ENCODE data around the gene DNMBP. TPM values are rescaled to one million over a fixed set of nuclear protein-coding genes. Genes with fewer than 3 reads are reported as not detected.
"Not testable (repeated sequence)": the region's sequence is repeated elsewhere in the genome, so short reads cannot be mapped to it uniquely, and the experiment has no call there.

The DNMBP gene
- total RNA-seq, 1 donor from 2014 or later, result 26.8 TPM

- DNase-seq (ENCODE audit: low spot score) (no peak), ATAC-seq (no peak)
- intact Hi-C loops (cut with DNase I), result no loop called here
Measured at GRCh38 chr10:99973190-99973589, 36.6 kb downstream of the DNMBP start.

GRCh38 chr10:99967961-99968360, 41.8 kb downstream of the DNMBP start:
- intact Hi-C loops (cut with DNase I), result no loop called here
- ATAC-seq, result no peak

GRCh38 chr10:99966306-99966705, 43.4 kb downstream of the DNMBP start:
- no peak for DNase-seq (ENCODE audit: low spot score)
- ATAC-seq, result no peak
- intact Hi-C loops (cut with DNase I), result no loop called here

More at GRCh38 chr10:99967961-99968360, 41.8 kb downstream of the DNMBP start:
- no peak for DNase-seq (ENCODE audit: low spot score)

GRCh38 chr10:99965700-99966099, 44.0 kb downstream of the DNMBP start:
- intact Hi-C loops (cut with DNase I), result no loop called here
- no peak for ATAC-seq
- no peak for DNase-seq (ENCODE audit: low spot score)

- intact Hi-C loops (cut with DNase I), result no loop called here
- DNase-seq (ENCODE audit: low spot score), result no peak
- no peak for ATAC-seq
Measured at GRCh38 chr10:99964791-99965190, 45.0 kb downstream of the DNMBP start.

- peak; percentile 85 for ATAC-seq
- DNase-seq (ENCODE audit: low spot score); intact Hi-C loops (cut with DNase I): not testable (repeated sequence)
Measured at GRCh38 chr10:99963467-99964165, 46.1 kb downstream of the DNMBP start.

- intact Hi-C loops (cut with DNase I), result no loop called here
- DNase-seq (ENCODE audit: low spot score) (no peak), ATAC-seq (no peak)
Measured at GRCh38 chr10:99958806-99959205, 50.9 kb downstream of the DNMBP start.

- intact Hi-C loops (cut with DNase I), result no loop called here
- DNase-seq (ENCODE audit: low spot score), result no peak
- no peak for ATAC-seq
Measured at GRCh38 chr10:99958302-99958701, 51.4 kb downstream of the DNMBP start.

- DNase-seq (ENCODE audit: low spot score); intact Hi-C loops (cut with DNase I); ATAC-seq: not testable (repeated sequence)
Measured at GRCh38 chr10:99953510-99953909, 56.2 kb downstream of the DNMBP start.

- ATAC-seq (no peak), DNase-seq (ENCODE audit: low spot score) (no peak)
- intact Hi-C loops (cut with DNase I), result no loop called here
Measured at GRCh38 chr10:99952799-99953198, 56.9 kb downstream of the DNMBP start.

- intact Hi-C loops (cut with DNase I); ATAC-seq; DNase-seq (ENCODE audit: low spot score): not testable (repeated sequence)
Measured at GRCh38 chr10:99946051-99946450, 63.7 kb downstream of the DNMBP start.

- intact Hi-C loops (cut with DNase I), result no loop called here
- ATAC-seq (peak; percentile 53), DNase-seq (ENCODE audit: low spot score) (no peak)
Measured at GRCh38 chr10:99945263-99945662, 64.5 kb downstream of the DNMBP start.

GRCh38 chr10:99944860-99945259, 64.9 kb downstream of the DNMBP start:
- ATAC-seq (no peak), DNase-seq (ENCODE audit: low spot score) (no peak)
- intact Hi-C loops (cut with DNase I), result no loop called here

- intact Hi-C loops (cut with DNase I), result no loop called here
- DNase-seq (ENCODE audit: low spot score) (no peak), ATAC-seq (no peak)
Measured at GRCh38 chr10:99943908-99944307, 65.8 kb downstream of the DNMBP start.

GRCh38 chr10:99941942-99942820, 67.6 kb downstream of the DNMBP start:
- DNase-seq (ENCODE audit: low spot score), result no peak
- intact Hi-C loops (cut with DNase I), result no loop called here
- ATAC-seq, result no peak

GRCh38 chr10:99938563-99938962, 71.2 kb downstream of the DNMBP start:
- ATAC-seq (no peak), DNase-seq (ENCODE audit: low spot score) (no peak)
- intact Hi-C loops (cut with DNase I), result no loop called here

- DNase-seq (ENCODE audit: low spot score), result no peak
- intact Hi-C loops (cut with DNase I), result no loop called here
- no peak for ATAC-seq
Measured at GRCh38 chr10:99937630-99938029, 72.1 kb downstream of the DNMBP start.

GRCh38 chr10:99932203-99932957, 77.4 kb downstream of the DNMBP start:
- DNase-seq (ENCODE audit: low spot score); intact Hi-C loops (cut with DNase I): not testable (repeated sequence)
- ATAC-seq, result peak; percentile 82

- ATAC-seq, result no peak
- no peak for DNase-seq (ENCODE audit: low spot score)
- intact Hi-C loops (cut with DNase I), result no loop called here
Measured at GRCh38 chr10:99930731-99931550, 78.8 kb downstream of the DNMBP start.
